DMS153 treated with DMSO at 0.1 percent for 48 hours (cell line): Measurements from ENCODE around the gene ZNF425.
"Not testable (repeated sequence)": the region's sequence is repeated elsewhere in the genome, so short reads cannot be mapped to it uniquely, and the experiment has no call there.

ENCODE experiments used
- DNase-seq: peaks from one replicate; lab custom pipeline; 2025; ENCODE audit not compliant: unreplicated experiment; lab: John Stamatoyannopoulos, UW

Gene ZNF425

DNA sequence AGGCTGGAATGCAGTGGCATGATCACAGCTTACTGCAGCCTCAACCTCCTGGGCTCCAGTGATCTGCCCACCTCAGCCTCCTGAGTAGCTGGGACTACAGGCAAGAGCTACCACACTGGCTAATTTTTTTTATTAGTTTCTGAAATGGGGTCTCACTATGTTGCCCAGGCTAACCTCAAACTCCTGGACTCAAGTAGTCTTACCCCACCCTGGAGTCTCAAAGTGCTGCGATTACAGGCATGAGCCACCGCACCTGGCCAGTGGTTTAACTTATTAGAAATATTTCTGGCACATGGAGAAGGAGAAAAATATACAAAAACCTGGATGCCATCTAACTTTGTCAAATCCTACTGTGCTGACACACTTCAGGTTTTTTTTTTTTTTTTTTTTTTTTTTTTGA lies 50.8 kb downstream of the ZNF425 start:
- DNase-seq: no peak

DNA sequence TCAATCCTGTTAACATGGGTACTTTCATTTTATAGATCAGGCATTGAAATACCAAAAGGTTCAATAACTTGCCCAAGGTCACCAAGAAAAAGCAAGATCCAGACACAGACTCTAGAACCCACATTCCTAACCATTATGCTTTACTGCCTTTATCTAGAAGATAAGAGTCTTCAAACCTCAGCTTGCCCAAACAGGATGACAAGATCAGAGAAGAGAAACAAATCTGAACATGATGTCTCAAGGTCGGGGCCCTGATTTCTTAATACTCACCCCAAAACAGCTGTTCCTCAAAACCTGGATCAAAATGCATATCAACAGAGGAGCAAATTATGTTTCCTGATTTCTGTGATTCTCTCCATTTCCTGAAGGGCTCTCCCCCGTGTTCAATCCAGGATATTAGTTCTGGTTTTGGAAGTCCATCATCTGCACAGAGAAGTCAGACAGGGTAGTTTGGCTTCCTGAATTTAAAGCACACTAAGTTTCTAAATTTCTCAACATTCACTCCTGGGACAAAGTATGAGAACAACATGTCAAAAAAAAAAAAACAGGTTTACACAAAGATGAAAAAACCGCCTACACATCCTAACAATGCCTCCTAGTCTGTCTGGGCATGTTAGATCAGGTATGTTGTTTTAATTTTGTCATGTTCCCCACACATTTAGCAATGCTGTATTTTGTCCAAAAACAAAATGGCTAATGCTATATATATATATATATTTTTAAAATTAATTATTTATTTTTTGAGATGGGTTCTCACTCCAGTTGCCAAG lies 51.8 kb downstream of the ZNF425 start:
- no peak for DNase-seq

DNA sequence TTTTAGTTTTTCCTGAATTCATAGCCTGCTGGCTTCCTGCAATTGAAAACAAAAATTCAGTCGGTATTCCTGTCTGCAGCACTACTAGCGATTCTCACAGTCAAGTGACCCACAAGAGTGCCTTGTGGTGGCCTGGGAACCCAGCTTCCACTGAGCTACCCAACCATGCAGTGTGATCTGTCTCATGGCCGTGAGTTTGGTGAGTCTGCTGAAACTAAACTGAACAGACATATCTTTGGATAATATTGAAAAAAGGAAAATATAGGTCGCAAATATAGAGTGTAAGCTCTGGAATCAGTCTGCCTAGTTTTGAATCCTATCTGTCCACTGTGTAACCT lies 53.7 kb downstream of the ZNF425 start:
- no peak for DNase-seq

DNA sequence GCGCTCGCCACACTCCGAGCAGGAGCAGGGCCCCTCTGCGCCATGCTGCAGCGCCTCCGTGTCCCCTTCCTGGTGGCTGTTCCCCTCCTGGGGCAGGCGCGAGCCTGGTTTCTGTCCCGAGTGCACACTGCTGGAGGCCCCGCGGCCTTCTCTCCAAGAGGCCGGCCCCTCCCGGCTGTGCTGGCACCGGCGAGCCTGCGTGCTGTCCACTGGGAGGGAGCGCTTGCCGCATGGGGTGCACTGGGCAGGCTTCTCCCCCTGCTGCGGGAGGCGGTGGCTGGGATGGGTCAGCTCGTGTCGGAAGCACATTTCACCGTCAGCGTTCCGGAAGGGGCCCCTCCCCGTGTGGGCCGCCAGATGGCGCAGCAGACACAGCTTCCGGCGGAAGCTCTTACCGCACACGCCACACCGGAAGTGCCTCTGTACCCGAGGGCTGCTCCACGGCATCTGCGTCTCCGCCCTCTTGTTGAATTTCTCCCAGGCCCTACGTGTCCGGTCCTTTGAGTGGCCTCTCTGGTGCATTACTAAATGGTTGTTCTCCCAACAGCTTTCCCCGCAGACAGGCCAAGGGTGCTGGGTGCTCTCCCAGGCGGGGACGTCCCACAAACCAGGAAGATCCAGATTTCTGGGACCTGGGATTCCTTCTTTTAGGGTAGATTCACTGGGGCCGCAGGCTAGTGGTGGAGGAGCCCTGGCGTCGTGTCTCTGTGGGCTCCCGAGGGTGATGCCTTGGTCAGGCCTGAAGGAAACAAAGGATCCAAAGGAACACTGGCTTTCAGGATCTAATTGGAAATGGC lies 54.3 kb downstream of the ZNF425 start:
- no peak for DNase-seq

DNA sequence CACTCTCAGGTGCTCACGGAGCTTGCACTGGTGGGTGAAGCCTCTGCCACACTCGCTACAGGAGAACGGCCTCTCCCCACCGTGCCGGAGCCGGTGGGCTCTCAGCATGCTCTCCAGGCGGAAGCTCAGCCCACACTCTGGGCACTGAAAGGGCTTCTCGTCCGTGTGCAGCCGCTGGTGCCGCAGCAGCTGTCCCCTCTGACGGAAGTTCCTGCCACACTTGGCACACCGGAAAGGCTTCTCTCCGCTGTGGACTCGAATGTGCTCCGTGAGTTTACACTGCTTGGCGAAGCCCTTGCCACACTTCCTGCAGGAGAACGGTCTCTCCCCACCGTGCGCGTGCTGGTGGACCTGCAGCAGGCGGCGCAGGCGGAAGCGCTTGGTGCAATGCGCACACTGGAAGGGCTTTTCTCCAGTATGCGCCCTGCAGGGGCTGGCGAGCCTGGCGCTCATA lies 54.9 kb downstream of the ZNF425 start:
- DNase-seq: no peak

DNA sequence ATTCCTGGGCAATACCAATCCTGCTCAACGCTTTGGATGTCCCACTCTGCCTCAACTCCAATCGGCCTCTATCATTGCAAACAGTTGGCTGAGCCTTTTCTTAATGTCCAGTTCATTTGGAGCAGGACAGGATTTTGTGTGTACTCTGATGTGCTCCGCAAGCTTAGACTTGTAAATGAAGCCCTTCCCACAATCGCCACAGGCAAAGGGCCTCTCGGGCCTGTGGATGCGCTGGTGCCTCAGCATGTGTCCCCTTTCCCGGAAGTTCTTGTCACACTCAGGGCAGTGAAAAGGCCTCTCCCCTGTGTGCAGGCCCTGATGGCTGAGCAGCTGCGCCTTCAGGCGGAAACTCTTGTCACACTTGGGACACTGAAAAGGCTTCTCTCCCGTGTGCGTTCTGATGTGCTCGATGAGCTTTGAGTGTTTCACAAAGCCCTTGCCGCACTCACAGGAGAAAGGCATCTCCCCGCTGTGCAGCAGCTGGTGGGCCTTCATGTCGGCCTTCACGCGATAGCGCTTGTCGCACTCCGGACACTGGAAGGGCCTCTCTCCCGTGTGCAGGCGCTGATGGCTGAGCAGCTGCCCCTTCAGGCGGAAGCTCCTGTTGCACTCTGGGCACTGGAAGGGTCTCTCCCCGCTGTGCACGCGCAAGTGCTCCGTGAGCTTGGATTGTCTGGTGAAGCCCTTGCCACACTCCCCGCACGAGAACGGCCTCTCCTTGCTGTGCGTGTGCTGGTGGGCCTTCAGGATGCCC lies 55.6 kb downstream of the ZNF425 start:
- no peak for DNase-seq

DNA sequence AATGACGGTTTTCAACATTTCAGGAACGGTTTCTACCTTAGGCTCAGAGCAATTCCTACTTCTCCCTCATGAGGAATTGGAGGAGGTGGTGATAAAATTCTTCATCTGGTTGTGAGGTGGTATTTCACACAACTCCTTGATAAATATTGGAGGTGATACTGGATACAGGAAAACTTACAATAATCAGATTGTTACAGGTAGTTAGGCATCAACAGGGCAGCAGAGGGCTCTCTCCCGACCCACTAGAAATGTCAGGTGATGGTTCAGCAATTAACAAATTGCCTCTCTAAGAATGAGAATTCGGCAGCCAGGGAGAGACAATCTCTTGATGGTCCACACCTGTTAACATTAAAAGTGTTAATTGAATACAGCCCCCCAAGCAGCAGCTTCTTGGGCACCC lies 58.3 kb downstream of the ZNF425 start:
- DNase-seq: no peak

DNA sequence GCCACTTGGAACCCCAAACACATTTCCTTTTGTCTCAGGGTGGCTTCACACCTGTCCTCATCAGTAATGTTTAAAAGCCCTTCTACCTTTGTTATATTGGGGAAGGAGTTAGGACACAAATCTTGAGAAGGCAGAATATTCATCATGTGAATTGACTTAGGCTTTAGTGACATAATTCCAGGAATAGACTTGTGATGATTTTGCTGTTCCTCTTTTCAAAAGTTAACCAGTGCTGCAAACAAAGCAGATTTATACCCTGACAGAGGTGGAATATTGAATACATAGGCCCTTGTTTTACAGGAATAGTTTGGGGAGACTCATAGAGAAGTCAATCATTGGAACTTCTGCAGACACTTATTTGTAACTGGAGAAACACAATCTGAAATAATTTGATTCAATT lies 62.6 kb downstream of the ZNF425 start:
- DNase-seq: no peak

DNA sequence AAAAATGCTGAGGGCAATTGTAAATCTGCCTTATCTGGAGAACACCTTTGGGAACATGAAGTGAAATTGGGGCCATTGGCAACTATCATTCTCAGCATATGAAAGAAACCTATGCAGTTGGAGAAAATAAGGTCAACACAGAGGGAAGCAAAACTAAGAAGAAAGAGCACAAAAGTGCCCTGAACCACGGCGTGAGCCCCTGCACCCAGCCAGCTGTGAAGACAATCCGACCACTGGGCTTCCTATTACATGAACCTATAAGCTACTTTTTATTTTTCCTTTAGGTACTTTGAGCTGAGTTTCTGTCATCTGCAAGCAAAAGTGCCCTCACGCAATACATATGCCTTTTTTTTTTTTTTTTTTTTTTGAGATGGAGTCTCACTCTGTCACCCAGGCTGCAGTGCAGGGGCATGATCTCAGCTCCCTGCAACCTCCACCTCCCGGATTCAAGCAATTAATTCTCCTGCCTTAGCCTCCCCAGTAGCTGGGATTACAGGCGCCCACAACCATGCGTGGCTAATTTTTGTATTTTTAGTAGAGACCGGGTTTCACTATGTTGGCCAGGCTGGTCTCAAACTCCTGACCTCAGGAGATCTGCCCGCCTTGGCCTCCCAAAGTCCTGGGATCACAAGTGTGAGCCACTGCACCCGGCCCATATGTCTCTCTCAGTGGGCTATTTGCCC lies 63.8 kb downstream of the ZNF425 start:
- not testable (repeated sequence) for DNase-seq

DNA sequence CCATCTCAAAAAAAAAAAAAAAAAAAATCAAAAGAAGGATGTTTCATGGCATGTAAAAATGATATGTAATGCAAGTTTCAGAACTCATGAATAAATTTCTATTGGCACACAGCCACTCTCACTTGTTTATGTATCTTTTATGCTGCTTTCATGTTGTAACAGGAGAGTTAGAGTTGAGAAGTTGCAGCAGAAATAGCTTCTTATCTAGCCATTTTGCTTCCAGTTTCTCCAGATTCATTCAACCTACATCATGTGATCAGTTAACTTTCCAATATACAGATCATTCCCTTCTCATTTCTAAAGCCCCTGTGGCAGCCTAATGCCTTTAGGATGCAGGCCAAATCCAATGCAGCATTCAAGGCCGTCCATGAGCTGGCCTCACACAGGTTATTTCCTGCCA lies 66.0 kb downstream of the ZNF425 start:
- no peak for DNase-seq

DNA sequence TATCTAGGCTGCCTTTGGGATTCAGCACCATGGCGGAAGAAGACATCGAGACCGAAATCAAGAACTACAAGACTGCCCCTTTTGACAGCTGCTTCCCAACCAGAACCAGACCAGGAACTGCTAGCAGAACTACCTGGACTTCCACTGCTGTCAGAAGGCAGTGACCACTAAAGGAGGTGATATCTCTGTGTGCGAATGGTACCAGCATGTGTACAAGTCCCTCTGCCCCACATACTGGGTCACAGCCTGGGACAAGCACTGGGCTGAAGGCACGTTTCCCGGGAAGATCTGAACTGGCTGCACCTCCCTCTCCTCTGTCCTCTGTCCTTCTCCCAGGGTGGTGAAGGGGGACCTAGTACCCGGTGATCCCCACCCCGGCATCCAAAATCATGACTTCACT lies 72.2 kb downstream of the ZNF425 start:
- no peak for DNase-seq

DNA sequence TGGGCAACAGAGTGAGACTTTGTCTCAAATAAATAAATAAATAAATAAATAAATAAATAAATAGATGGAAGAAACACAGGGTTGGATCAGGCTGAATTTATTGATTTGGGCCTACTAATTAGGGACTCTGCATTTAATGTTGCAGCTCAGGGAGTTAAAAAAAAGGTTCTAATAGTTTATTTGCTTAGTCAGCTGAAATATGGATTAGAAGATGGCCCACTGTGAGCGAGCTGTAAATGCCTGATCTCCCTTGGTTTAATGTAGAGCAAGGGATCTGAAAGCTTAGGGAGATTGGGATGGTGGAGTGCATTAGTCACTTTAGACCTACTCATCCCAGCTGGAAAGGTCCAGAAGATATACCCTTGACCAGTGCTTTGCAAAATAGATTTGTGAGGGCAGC lies 72.7 kb downstream of the ZNF425 start:
- DNase-seq: no peak
